ENCODE results near the gene ANKS1A.

DNA sequence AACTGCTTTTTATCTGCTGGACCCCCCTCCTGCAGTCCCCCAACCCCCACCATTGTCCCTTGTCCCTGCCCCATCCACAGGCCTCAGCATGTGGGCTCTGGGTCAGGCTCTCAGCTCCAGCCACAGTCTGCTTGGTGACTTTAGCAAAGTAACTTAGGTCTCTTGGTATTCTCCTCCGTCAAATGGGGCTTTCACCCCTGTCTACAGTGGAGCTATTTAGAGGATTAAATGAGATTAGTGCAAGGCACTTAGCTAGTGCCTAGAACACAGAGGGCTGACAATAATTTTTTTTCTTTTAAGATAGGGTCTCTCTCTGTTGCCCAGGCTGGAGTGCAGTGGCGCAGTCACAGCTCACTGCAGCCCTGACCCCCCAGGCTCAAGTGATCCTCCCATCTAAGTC is 180.2 kb downstream of the ANKS1A start:
- TF ChIP-seq, protein P1, sequence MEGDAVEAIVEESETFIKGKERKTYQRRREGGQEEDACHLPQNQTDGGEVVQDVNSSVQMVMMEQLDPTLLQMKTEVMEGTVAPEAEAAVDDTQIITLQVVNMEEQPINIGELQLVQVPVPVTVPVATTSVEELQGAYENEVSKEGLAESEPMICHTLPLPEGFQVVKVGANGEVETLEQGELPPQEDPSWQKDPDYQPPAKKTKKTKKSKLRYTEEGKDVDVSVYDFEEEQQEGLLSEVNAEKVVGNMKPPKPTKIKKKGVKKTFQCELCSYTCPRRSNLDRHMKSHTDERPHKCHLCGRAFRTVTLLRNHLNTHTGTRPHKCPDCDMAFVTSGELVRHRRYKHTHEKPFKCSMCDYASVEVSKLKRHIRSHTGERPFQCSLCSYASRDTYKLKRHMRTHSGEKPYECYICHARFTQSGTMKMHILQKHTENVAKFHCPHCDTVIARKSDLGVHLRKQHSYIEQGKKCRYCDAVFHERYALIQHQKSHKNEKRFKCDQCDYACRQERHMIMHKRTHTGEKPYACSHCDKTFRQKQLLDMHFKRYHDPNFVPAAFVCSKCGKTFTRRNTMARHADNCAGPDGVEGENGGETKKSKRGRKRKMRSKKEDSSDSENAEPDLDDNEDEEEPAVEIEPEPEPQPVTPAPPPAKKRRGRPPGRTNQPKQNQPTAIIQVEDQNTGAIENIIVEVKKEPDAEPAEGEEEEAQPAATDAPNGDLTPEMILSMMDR (IDR thresholded peaks at IDR 0.05) = no peak
- no peak for TF ChIP-seq POLR2A (IDR thresholded peaks at IDR 0.05)

All from ovary (tissue), 3 donors.